Hepatic stellate cell (primary cell): Measurements from ENCODE around the gene CSGALNACT2.

Source experiments
- DNase-seq: peaks from one replicate; pipeline ENCODE4 v3.0.0; 2011; ENCODE audit warnings: low spot score

Gene CSGALNACT2

DNA sequence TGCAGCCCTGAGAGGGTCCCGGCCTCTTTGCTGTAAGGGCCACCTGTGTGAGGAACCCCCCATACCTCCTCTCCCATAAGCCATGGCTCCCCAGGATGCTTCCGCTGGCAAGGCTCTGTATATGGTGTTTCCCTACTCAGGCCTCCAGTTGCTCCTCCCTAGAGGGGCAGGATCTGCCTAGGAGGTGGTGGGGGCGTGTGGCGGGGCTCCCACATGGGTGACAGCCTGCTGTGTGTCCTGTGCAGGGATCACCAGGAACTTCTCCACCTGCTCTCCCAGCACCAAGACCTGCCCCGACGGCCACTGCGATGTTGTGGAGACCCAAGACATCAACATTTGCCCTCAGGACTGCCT lies 25.7 kb upstream of the CSGALNACT2 start:
- DNase-seq, result no peak

GRCh38 chr10:43113201-43114087 lies 24.8 kb upstream of the CSGALNACT2 start:
- DNase-seq, result no peak

GRCh38 chr10:43114088-43114742 lies 24.0 kb upstream of the CSGALNACT2 start:
- DNase-seq, result no peak

DNA sequence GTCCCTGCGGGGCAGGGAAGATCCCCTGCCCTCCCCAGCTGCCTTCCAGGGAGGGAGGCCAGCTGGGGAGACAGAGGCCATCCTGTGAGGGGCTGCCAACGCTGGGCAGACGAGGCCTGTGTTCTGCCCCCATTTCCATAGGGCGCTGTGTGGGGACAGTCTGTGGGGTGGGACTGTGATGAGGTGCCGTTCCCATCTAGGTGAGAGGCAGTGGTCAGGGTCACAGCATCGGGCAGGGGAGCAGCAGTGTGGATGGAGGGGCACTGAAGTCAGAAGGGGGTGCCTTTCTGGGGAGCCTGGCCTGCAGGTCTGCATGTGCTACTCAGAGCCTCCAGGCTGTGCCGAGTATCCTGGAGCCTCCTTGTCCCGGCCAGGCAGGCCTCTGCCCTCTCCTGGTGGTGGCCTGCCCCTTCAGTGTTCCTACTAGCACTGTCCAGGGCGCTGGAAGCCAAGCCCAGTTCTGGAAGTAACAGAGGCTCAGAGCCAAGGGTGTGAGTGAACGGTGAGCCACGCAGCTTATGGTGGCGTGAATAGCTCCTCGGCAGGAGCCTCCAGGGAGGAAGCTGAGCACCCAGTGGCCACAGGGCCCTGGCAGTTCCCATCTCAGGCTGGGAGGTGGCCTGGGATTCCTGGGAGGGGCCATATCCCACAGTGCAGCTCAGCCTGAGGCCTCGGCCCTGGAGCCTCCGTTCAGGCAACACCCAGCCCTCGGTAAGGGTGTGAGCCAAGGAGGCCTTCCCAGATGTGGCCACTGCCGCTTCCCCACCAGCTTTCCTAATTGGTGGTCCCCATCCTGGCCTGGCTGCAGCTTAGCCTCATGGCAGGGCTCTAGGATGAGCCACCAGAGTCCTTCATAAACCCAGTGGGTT lies 23.3 kb upstream of the CSGALNACT2 start:
- no peak for DNase-seq

DNA sequence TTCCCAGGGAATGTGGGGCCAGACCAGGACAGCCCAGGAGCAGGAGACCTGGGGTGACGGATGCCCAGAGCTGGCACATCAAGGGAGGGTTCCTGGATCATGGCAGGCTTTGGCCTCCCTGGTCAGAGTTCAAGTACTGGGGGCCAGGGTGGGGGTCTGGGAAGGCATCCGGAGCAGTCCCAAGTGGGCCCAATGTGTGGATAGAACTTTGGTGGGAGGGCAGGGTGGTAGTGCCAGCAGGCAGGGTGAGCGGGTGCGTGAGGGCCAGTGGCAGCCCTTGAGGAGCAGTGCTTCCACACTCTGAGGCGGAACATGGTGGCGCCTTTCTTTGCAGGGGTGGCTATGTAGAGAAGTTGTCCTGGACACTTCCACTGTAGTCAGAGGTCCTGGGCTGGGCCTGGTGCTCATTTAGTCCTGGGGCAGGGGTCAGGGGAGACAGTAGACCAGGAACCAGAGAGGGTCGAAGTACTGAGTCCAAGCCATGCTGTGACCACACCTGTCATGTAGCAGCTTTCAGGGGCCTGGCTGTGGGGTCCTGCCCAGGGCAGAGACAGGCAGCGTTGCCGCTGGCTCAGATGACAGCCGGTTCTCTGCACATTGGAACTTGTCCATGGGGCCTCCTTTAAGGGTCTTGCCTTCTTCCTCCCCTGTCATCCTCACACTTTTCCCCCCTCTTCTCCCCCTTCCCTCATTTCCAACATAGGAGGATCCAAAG lies 22.2 kb upstream of the CSGALNACT2 start:
- DNase-seq, result no peak

DNA sequence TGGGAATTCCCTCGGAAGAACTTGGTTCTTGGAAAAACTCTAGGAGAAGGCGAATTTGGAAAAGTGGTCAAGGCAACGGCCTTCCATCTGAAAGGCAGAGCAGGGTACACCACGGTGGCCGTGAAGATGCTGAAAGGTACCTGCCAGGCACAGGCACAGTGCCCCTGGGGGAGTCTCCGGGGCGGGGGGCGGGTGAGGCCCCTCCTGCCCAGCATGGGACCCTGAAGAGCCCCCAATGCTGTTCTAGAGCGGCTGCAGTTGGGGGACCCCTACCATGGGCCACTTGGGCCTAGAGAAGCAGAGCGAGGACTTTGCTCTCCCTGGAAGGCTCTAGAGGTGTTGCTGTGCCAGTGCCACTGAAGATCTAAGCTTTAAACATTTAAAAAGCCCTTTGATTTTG lies 21.6 kb upstream of the CSGALNACT2 start:
- DNase-seq, result no peak

GRCh38 chr10:43117031-43117776 lies 21.0 kb upstream of the CSGALNACT2 start:
- DNase-seq, result no peak

DNA sequence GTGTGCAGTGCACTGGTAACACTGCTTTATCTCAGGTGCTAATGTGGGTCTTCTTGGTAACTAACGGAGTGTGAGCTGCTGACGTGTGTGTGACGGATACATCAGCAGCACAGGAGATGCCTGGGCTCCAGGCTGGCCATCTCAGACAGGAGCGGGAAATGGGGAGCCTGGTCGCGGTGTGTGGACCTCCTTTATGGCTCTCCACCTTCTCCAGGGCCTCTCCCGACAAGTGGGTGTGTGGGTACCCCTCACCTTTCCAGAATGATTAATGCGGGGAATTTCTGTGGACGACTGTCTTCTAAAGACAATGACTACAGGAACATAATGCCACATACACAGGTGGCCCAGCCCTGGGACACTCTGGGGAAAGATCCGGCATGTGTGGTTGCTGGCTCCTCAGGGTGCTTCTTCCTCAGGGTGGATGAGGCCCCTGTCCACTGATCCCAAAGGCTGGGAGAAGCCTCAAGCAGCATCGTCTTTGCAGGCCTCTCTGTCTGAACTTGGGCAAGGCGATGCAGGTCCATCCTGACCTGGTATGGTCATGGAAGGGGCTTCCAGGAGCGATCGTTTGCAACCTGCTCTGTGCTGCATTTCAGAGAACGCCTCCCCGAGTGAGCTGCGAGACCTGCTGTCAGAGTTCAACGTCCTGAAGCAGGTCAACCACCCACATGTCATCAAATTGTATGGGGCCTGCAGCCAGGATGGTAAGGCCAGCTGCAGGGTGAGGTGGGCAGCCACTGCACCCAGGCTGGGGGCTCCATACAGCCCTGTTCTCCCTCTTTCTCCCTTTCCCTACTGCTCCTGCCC lies 20.3 kb upstream of the CSGALNACT2 start:
- DNase-seq, result no peak

DNA sequence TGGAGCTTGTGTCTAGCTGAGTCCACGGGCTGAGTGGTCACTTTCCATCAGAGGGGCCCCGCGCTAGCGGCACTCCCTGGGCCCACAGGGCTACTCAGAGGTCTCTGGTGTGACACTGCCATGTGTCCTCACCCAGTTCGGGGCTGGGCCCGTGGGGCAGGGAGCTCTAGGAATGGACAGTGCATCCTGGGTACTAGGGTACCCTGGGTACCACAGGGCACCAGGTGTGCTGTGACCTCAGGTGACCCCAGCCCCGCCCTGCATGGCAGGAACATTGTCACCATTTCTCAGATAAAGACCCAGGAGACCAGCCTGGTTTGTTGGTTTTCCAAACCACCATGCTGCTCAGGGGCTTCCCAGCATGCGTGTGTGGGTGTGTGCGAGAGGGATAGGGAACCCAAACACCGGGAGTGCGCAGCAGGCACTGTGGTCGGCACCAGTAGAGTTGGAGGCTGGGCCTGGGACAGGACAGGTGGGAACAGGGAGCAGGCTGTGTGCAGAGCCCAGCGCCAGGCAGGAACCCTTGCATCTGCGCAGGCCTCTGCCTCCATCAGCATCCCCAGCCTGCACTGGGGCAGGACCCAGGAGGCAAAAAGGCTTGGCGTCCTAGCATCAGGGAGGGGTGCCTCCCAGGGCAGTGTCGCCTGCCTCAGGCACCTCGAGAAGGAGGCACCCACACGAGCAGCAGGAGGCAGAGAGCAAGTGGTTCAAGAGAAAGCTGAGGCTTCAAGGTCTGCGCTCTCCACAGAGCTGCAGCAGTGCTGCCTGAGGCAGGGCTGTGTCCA lies 19.4 kb upstream of the CSGALNACT2 start:
- DNase-seq, result no peak

DNA sequence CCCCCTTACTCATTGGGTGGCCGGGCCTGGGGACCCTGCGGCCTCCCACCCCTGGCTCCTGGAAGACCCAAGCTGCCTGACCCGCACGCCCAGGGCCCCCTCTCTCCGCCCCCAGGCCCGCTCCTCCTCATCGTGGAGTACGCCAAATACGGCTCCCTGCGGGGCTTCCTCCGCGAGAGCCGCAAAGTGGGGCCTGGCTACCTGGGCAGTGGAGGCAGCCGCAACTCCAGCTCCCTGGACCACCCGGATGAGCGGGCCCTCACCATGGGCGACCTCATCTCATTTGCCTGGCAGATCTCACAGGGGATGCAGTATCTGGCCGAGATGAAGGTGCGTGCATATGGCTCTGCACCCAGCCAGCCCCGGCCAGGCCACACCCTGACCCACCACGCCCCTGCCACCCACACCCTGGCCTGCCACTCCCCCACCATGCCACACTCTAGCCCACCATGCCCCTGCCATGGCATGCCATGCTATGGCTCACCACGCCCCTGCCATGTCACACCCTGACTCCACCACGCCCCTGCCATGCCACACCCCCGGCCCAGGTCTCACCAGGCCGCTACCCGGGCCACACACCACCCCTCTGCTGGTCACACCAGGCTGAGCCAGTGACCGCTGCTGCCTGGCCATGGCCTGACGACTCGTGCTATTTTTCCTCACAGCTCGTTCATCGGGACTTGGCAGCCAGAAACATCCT lies 18.7 kb upstream of the CSGALNACT2 start:
- no peak for DNase-seq

GRCh38 chr10:43120116-43120928 lies 17.9 kb upstream of the CSGALNACT2 start:
- DNase-seq, result no peak

DNA sequence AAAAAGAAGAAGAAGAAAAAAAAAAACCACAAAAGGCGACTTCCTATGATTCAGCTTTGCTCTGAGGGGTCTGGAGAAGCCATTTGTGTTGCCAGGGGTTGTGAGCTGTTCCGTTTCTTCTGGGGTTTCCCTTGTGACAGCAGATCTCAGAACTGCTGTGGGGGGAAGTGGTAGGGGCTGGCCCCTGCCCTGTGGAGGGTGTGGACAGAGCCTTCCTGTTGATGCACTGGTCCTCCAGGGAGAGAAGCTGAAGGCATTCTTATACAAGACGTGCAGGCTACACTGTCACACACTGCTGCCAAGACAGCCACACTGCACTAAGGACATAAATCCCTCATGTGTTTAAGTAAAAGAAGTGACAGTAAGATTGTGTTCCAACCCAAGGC lies 17.3 kb upstream of the CSGALNACT2 start:
- DNase-seq, result no peak

DNA sequence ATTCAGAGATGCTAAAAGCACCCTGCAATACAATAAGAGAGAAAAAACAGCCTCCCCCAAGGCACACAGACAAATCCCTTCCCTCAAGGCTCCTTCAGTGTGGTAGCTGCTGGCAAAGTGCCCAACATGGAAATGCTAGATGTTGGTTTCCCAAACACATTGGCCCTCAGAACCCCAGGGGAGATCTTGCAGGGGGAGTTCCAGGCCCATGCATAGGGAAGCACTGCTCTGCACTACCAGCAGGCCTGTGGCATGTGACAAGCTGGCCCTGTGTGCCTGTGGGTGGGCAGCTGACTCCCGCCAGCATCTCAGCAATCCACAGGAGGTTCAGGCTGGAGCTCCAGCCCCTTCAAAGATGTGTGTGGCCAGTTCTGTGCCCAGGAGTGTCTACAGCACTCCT lies 16.8 kb upstream of the CSGALNACT2 start:
- no peak for DNase-seq

- no peak for DNase-seq
These were observed 16.1 kb upstream of the CSGALNACT2 start for GRCh38 chr10:43122096-43122495.

DNA sequence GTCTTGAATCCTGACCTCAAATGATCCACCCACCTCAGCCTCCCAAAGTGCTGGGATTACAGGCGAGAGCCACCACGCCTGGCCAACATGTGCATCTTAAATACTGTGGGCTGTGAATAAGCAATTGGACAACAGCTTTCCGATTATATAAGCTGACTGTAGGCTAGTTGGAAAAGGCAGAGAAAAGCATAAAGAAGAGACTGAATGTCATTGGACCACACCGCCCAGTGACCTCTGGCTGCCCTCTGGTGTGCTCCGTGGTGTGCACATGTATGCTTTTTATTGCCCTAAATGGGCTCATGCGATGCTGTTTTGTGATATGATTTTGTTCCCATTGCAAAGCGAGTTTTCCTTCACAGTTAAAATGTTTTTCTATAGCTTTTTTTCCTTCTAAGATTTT lies 15.4 kb upstream of the CSGALNACT2 start:
- no peak for DNase-seq

GRCh38 chr10:43123361-43124093 lies 14.7 kb upstream of the CSGALNACT2 start:
- no peak for DNase-seq

GRCh38 chr10:43124094-43124521 lies 14.1 kb upstream of the CSGALNACT2 start:
- DNase-seq, result no peak
